K562 (cell line): ENCODE results near the gene PRODH. TPM values are rescaled to one million over a fixed set of nuclear protein-coding genes. Genes with fewer than 3 reads are reported as not detected.
A peak's percentile ranks its signal among the peaks of the same experiment; 100 is the strongest.

Experiments used
- ARHGAP35 ChIP-seq: fragments of 450-650 bp; IDR thresholded peaks from 2 replicates; pipeline ENCODE4 v1.6.1; 2018; ENCODE audit not compliant: partially characterized antibody
- BRCA1 ChIP-seq, 2 experiments: fragments of 450-650 bp in 1 of 2; sonication (generic) in 1 of 2; formaldehyde crosslinking in 1 of 2; IDR thresholded peaks; 2 replicates each; pipeline versions ENCODE4 v1.5.0 to v1.6.1; 2017 to 2020; ENCODE audit warnings: mild to moderate bottlenecking in 1 of 2, missing genetic modification reagents in 1 of 2
- BRF1 ChIP-seq: IDR thresholded peaks from 3 replicates; pipeline ENCODE4 v1.6.1; 2011; ENCODE audit warnings: borderline replicate concordance, mild to moderate bottlenecking; ENCODE audit not compliant: insufficient read length; ENCODE audit errors: extremely low read depth
- CC2D1A ChIP-seq: fragments of 450-650 bp; IDR thresholded peaks from 2 replicates; pipeline ENCODE4 v1.6.1; 2017; ENCODE audit warnings: mild to moderate bottlenecking
- CCAR2 ChIP-seq: fragments of 200-400 bp; formaldehyde crosslinking; IDR thresholded peaks from 2 replicates; pipeline ENCODE4 v1.6.1; 2017; ENCODE audit warnings: mild to moderate bottlenecking, low read depth, low read length
- CUX1 ChIP-seq: fragments of 200-800 bp; sonication (Bioruptor generic); IDR thresholded peaks from 2 replicates; pipeline ENCODE4 v1.6.1; 2016; ENCODE audit warnings: missing genetic modification characterization, missing compliant biosample characterization
- DMBX1 ChIP-seq: fragments of 250-450 bp; sonication (Bioruptor Pico); IDR thresholded peaks from 2 replicates; pipeline ENCODE4 v1.8.0; 2022; ENCODE audit warnings: inconsistent platforms, mild to moderate bottlenecking, moderate library complexity, borderline replicate concordance
- FOXM1 ChIP-seq, 2 experiments: fragments of 450-650 bp in 1 of 2; sonication (generic) in 1 of 2; formaldehyde crosslinking in 1 of 2; IDR thresholded peaks; 2 replicates each; pipeline versions ENCODE4 v1.6.1 to v1.9.0; 2017 to 2022; ENCODE audit warnings: low read depth in 2 of 2, mild to moderate bottlenecking in 2 of 2, missing genetic modification reagents in 1 of 2, moderate library complexity in 1 of 2
- GTF2F1 ChIP-seq: IDR thresholded peaks from 2 replicates; pipeline ENCODE4 v1.6.1; 2011; ENCODE audit warnings: low read depth, low read length, improper control_type of control experiment
- HMG20A ChIP-seq: fragments of 450-650 bp; formaldehyde crosslinking; conservative IDR thresholded peaks from 2 replicates; pipeline ENCODE4 v1.4.0; 2020; ENCODE audit warnings: mild to moderate bottlenecking, mixed read lengths
- HMGN3 ChIP-seq: IDR thresholded peaks from 2 replicates; pipeline ENCODE4 v1.6.1; 2011; ENCODE audit warnings: borderline replicate concordance, low read depth, mild to moderate bottlenecking, mixed read lengths, low read length; ENCODE audit not compliant: insufficient read length; ENCODE audit errors: extremely low read depth
- KLF16 ChIP-seq: IDR thresholded peaks from 2 replicates; pipeline ENCODE4 v1.6.1; 2016; ENCODE audit warnings: antibody characterized with exemption
- MAFG ChIP-seq: fragments of 450-650 bp; conservative IDR thresholded peaks from 2 replicates; pipeline ENCODE4 v1.6.1; 2016; ENCODE audit warnings: missing genetic modification characterization, missing compliant biosample characterization
- MIER1 ChIP-seq: fragments of 450-650 bp; IDR thresholded peaks from 2 replicates; pipeline ENCODE4 v1.6.1; 2016; ENCODE audit warnings: antibody characterized with exemption, mild to moderate bottlenecking, low read depth
- PCBP2 ChIP-seq: fragments of 200-400 bp; formaldehyde crosslinking; IDR thresholded peaks from 2 replicates; pipeline ENCODE4 v1.6.1; 2018; ENCODE audit warnings: low read length, low read depth, mild to moderate bottlenecking, moderate library complexity; ENCODE audit not compliant: poor library complexity, severe bottlenecking
- PHF8 ChIP-seq: fragments of 200-600 bp; sonication (generic); IDR thresholded peaks from 2 replicates; pipeline ENCODE4 v1.6.1; 2012; ENCODE audit warnings: mixed run types, mild to moderate bottlenecking, inconsistent platforms, low read length, moderate library complexity, borderline replicate concordance
- PURB ChIP-seq: sonication (generic); formaldehyde crosslinking; IDR thresholded peaks from 2 replicates; pipeline ENCODE4 v1.9.0; 2021; ENCODE audit warnings: low read depth, mild to moderate bottlenecking, missing genetic modification reagents
- RAD51 ChIP-seq: fragments of 450-650 bp; IDR thresholded peaks from 2 replicates; pipeline ENCODE4 v1.7.1; 2016; ENCODE audit warnings: low read depth, mild to moderate bottlenecking, borderline replicate concordance
- RUNX1 ChIP-seq: sonication (generic); IDR thresholded peaks from 2 replicates; pipeline ENCODE4 v1.6.1; 2016; ENCODE audit warnings: antibody characterized with exemption, low read depth
- ZNF165 ChIP-seq: fragments of 250-450 bp; sonication (Bioruptor Pico); IDR thresholded peaks from 2 replicates; pipeline ENCODE4 v1.4.0; 2020; ENCODE audit warnings: borderline replicate concordance
- ZNF280B ChIP-seq: fragments of 250-450 bp; sonication (Bioruptor Pico); IDR thresholded peaks from 2 replicates; pipeline ENCODE4 v1.5.1; 2021; ENCODE audit warnings: mild to moderate bottlenecking
- ZNF316 ChIP-seq: fragments of 450-650 bp; IDR thresholded peaks from 2 replicates; pipeline ENCODE4 v1.6.1; 2016
- polyA plus RNA-seq, 8 experiments: library from polyadenylated mRNA; depleted of rRNA in 4 of 8; stranded (reverse) in 5 of 8; unstranded in 3 of 8; fragments of >200 nt; fragmentation: Nextera tagmentation in 2 of 8; fragmentation: Illumina TruSeq in 1 of 8; extraction: Ambion mirVana in 2 of 8; extraction: Trizol in 1 of 8; gene quantifications; 2 replicates each; pipeline versions ENCODE4 v1.2.1 to v1.2.3, GENCODE V29; 2011 to 2014; ENCODE audit warnings: inconsistent platforms in 1 of 8, missing spikeins in 1 of 8
- total RNA-seq, 7 experiments: library from RNA; depleted of rRNA in 6 of 7; stranded (reverse); fragments of >200 nt in 6 of 7; fragmentation: Illumina TruSeq in 2 of 7; extraction: Trizol in 2 of 7; gene quantifications; 2 replicates each; pipeline versions ENCODE4 v1.2.1 to v1.2.3, GENCODE V29; 2011 to 2021; ENCODE audit warnings: low replicate concordance in 1 of 7

The PRODH gene
- total and polyA plus RNA-seq, 9 of the 15 experiments (the other 6 are each of a cell fraction or from before 2014, with no cell fraction given) = 0.07 to 0.11 TPM; not detected in 7

- TF ChIP-seq MAFG (tag) = no peak
- TF ChIP-seq FOXM1 (IDR thresholded peaks at IDR 0.05; ENCODE audit: low read depth) = no peak
- TF ChIP-seq FOXM1 (CRISPR knock-in tag; IDR thresholded peaks at IDR 0.05; ENCODE audit: low read depth) = peak; percentile 95
- peak; percentile 98 for TF ChIP-seq MIER1
- no peak for TF ChIP-seq KLF16
- no peak for TF ChIP-seq CUX1 (CRISPR knock-in tag)
- no peak for TF ChIP-seq DMBX1
- no peak; the same call in 1 of the 2 replicates for TF ChIP-seq PHF8
- TF ChIP-seq CCAR2 = no peak
- no peak for TF ChIP-seq RAD51
- TF ChIP-seq RUNX1 = peak; percentile 49; the same call in 1 of the 2 replicates
- TF ChIP-seq CC2D1A = no peak
- no peak for TF ChIP-seq BRCA1 (IDR thresholded peaks at IDR 0.05)
- no peak; the same call in 1 of the 2 replicates for TF ChIP-seq BRCA1 (CRISPR knock-in tag; IDR thresholded peaks at IDR 0.05)
- no peak for TF ChIP-seq BRF1
- TF ChIP-seq ZNF165 (CRISPR knock-in tag) = 0 out of 2 replicates have a peak, but pooled peaks have one; percentile 8
- no peak for TF ChIP-seq ARHGAP35
- no peak for TF ChIP-seq ZNF280B (CRISPR knock-in tag)
- TF ChIP-seq PURB = peak; percentile 96
- no peak for TF ChIP-seq HMGN3
- TF ChIP-seq PCBP2 = no peak
- no peak for TF ChIP-seq GTF2F1
- TF ChIP-seq HMG20A (CRISPR knock-in tag) = no peak
- no peak for TF ChIP-seq ZNF316
Observed at GRCh38 chr22:18968011-18968749, 32.1 kb upstream of the PRODH start (continued).
